ENCODE results near the gene KRT75.

KRT75 gene

GRCh38 chr12:52389313-52390207 is 44.6 kb downstream of the KRT75 start:
- no peak for DNase-seq

GRCh38 chr12:52387859-52388258 is 46.3 kb downstream of the KRT75 start:
- DNase-seq: no peak

- DNase-seq: no peak
Measured at GRCh38 chr12:52385226-52385702, 48.9 kb downstream of the KRT75 start, which contains the start of gene KRT84. KRT84 (minus strand) TSS chr12:52385652; CDS start chr12:52385585, 67 bp downstream.

- no peak for DNase-seq
Measured at GRCh38 chr12:52383331-52383730, 50.8 kb downstream of the KRT75 start.

- no peak for DNase-seq
Measured at GRCh38 chr12:52382854-52383253, 51.3 kb downstream of the KRT75 start.

- no peak for DNase-seq
Measured at GRCh38 chr12:52381206-52381605, 53.0 kb downstream of the KRT75 start.

GRCh38 chr12:52380271-52380694 is 53.9 kb downstream of the KRT75 start:
- DNase-seq: peak; percentile 4 to 32

GRCh38 chr12:52379536-52379935 is 54.6 kb downstream of the KRT75 start:
- no peak for DNase-seq

- no peak for DNase-seq
Measured at GRCh38 chr12:52378091-52378490, 56.1 kb downstream of the KRT75 start.

- DNase-seq: no peak
Measured at GRCh38 chr12:52377266-52377665, 56.9 kb downstream of the KRT75 start.
